OCI-LY7 (cell line): ENCODE measurements around the gene RNF130. TPM values are rescaled to one million over a fixed set of nuclear protein-coding genes. Genes with fewer than 3 reads are reported as not detected.

Experiments used
- BruUV-seq: library from RNA; stranded (reverse); fragments of 400-500 nt; replicated peaks from 2 replicates; lab custom pipeline; 2021; lab: Mats Ljungman, UMichigan
- CTCF ChIA-PET: fragments of 300-600 bp; sonication (Branson Sonifier 250); formaldehyde crosslinking; loops from one replicate; lab custom pipeline; 2022; ENCODE audit warnings: antibody characterized with exemption; ENCODE audit not compliant: unreplicated experiment; lab: Charles Lee
- POLR2A ChIA-PET: fragments of 300-600 bp; sonication (Branson Sonifier 250); formaldehyde crosslinking; loops from one replicate; lab custom pipeline; 2022; ENCODE audit warnings: antibody characterized with exemption; lab: Charles Lee
- DNase-seq: peaks from one replicate; pipeline ENCODE4 v3.0.0-alpha.2; 2015; ENCODE audit warnings: low spot score
- H2AFZ ChIP-seq: fragments of 200-600 bp; sonication (generic), shearing (Covaris generic); 2 replicates; pipeline ENCODE4 v1.6.1; 2014; ENCODE audit warnings: mild to moderate bottlenecking, antibody characterized with exemption, low read length, moderate library complexity
- H3K27ac ChIP-seq: fragments of 200-600 bp; sonication (generic); 2 replicates; pipeline ENCODE4 v1.5.1; 2014; ENCODE audit warnings: mixed run types, low read depth, mild to moderate bottlenecking, moderate library complexity, low read length, inconsistent platforms; ENCODE audit not compliant: poor library complexity, severe bottlenecking
- H3K36me3 ChIP-seq: fragments of 200-600 bp; sonication (generic); 2 replicates; pipeline ENCODE4 v1.6.1; 2014; ENCODE audit warnings: mild to moderate bottlenecking, antibody characterized with exemption, low read length, moderate library complexity, mixed read lengths; ENCODE audit not compliant: insufficient read depth
- H3K4me1 ChIP-seq: fragments of 200-600 bp; sonication (generic); 2 replicates; pipeline ENCODE4 v1.5.1; 2014; ENCODE audit warnings: mild to moderate bottlenecking, low read length; ENCODE audit not compliant: insufficient read depth, poor library complexity, severe bottlenecking
- H3K4me2 ChIP-seq: fragments of 200-600 bp; sonication (generic); 2 replicates; pipeline ENCODE4 v1.6.1; 2014; ENCODE audit warnings: mild to moderate bottlenecking, low read length
- H3K4me3 ChIP-seq: fragments of 200-600 bp; sonication (generic); 2 replicates; pipeline ENCODE4 v1.5.1; 2014; ENCODE audit warnings: mild to moderate bottlenecking, low read depth, low read length; ENCODE audit not compliant: poor library complexity, severe bottlenecking
- H3K79me2 ChIP-seq: fragments of 200-600 bp; sonication (generic); 2 replicates; pipeline ENCODE4 v1.6.1; 2016; ENCODE audit warnings: low read depth, mild to moderate bottlenecking, low read length, moderate library complexity, mixed read lengths; ENCODE audit not compliant: insufficient read depth
- H3K9me2 ChIP-seq: fragments of 200-600 bp; sonication (generic); 2 replicates; pipeline ENCODE4 v1.6.1; 2016; ENCODE audit warnings: mild to moderate bottlenecking, low read length, mixed read lengths; ENCODE audit not compliant: insufficient read depth
- H3K9me3 ChIP-seq: fragments of 200-600 bp; sonication (generic); 2 replicates; pipeline ENCODE4 v1.6.1; 2014; ENCODE audit warnings: mild to moderate bottlenecking, mixed run types, low read length, mixed read lengths
- H4K20me1 ChIP-seq: fragments of 200-600 bp; sonication (generic); 2 replicates; pipeline ENCODE4 v1.6.1; 2014; ENCODE audit warnings: mild to moderate bottlenecking, antibody characterized with exemption, low read length, moderate library complexity, mixed read lengths; ENCODE audit not compliant: insufficient read depth
- CTCF ChIP-seq: fragments of 200-600 bp; sonication (generic); conservative IDR thresholded peaks from 2 replicates; pipeline ENCODE4 v1.5.1; 2014; ENCODE audit warnings: mild to moderate bottlenecking, antibody characterized with exemption, low read length, moderate library complexity, mixed read lengths
- EZH2phosphoT487 ChIP-seq: fragments of 200-600 bp; sonication (generic); IDR thresholded peaks from 2 replicates; pipeline ENCODE4 v1.6.1; 2018; ENCODE audit warnings: low read depth, borderline replicate concordance, mild to moderate bottlenecking, mixed run types, antibody characterized with exemption, low read length, moderate library complexity, mixed read lengths
- intact Hi-C: fragments of 100-400 bp; cut with micrococcal nuclease; formaldehyde crosslinking; loops from one replicate; pipeline ENCODE4 v1.10.0; 2022; ENCODE audit not compliant: unreplicated experiment
- total RNA-seq, 2 experiments: library from RNA; depleted of rRNA in 1 of 2; stranded (reverse); fragments of >200 nt in 1 of 2; shearing (Covaris generic) in 1 of 2; gene quantifications; 2 replicates each; pipeline ENCODE4 v1.2.3, GENCODE V29; 2014 to 2022

RNF130 gene
- total RNA-seq, 2 experiments from 2014 or later, result 0.16 TPM; not detected in 1

GRCh38 chr5:179920175-179920574 lies 151.4 kb downstream of the RNF130 start:
- no peak overlapping the region for H3K4me3 ChIP-seq
- no peak overlapping the region for H2AFZ ChIP-seq
- no peaks in the 10 kb centered on the region for H4K20me1 ChIP-seq
- intact Hi-C loops, result no loop called here
- TF ChIP-seq CTCF (no peak), EZH2phosphoT487 (no peak)
- POLR2A ChIA-PET, result no interaction called here
- H3K4me2 ChIP-seq, result no peak overlapping the region
- peaks cover 33% of the 10 kb centered on the region for H3K4me1 ChIP-seq
- peaks cover 8% of the 10 kb centered on the region; the same call in 1 of the 2 replicates for H3K9me3 ChIP-seq
- no peak overlapping the region for H3K27ac ChIP-seq
- DNase-seq, result no peak
- CTCF ChIA-PET, result interaction anchor here (0.6 kb wide), 1 partner anchor 156 kb away, joined by 3 read pairs; no protein-coding TSS in a partner anchor
- no TSS peak for BruUV-seq
- H3K9me2 ChIP-seq, result no peaks in the 10 kb centered on the region
- H3K36me3 ChIP-seq, result no peaks in the 10 kb centered on the region
- H3K79me2 ChIP-seq, result no peaks in the 10 kb centered on the region

- no peak for DNase-seq
- intact Hi-C loops, result no loop called here
- no peaks in the 10 kb centered on the region for H3K79me2 ChIP-seq
- no peak overlapping the region for H3K4me3 ChIP-seq
- CTCF ChIA-PET, result interaction anchor here (0.6 kb wide), 1 partner anchor 155 kb away, joined by 3 read pairs; no protein-coding TSS in a partner anchor
- POLR2A ChIA-PET, result no interaction called here
- H3K36me3 ChIP-seq, result no peaks in the 10 kb centered on the region
- H4K20me1 ChIP-seq, result no peaks in the 10 kb centered on the region
- H3K4me1 ChIP-seq, result peaks cover 34% of the 10 kb centered on the region
- H3K27ac ChIP-seq, result no peak overlapping the region
- H2AFZ ChIP-seq, result no peak overlapping the region
- no TSS peak for BruUV-seq
- H3K9me3 ChIP-seq, result peaks cover 8% of the 10 kb centered on the region; the same call in 1 of the 2 replicates
- H3K4me2 ChIP-seq, result no peak overlapping the region
- H3K9me2 ChIP-seq, result no peaks in the 10 kb centered on the region
- no peak for TF ChIP-seq EZH2phosphoT487
- no peak for TF ChIP-seq CTCF
These were observed 152.0 kb downstream of the RNF130 start for GRCh38 chr5:179919487-179920060.

GRCh38 chr5:179918742-179919486 lies 152.6 kb downstream of the RNF130 start:
- no TSS peak for BruUV-seq
- peaks cover 8% of the 10 kb centered on the region; the same call in 1 of the 2 replicates for H3K9me3 ChIP-seq
- no peaks in the 10 kb centered on the region for H3K36me3 ChIP-seq
- no peak overlapping the region for H2AFZ ChIP-seq
- peaks cover 40% of the 10 kb centered on the region for H3K4me1 ChIP-seq
- H3K9me2 ChIP-seq, result no peaks in the 10 kb centered on the region
- no peaks in the 10 kb centered on the region for H4K20me1 ChIP-seq
- H3K4me3 ChIP-seq, result no peak overlapping the region
- TF ChIP-seq CTCF, result no peak
- no peak for TF ChIP-seq EZH2phosphoT487
- ChIA-PET CTCF (no interaction called here), POLR2A (interaction anchor here (0.9 kb wide), 1 partner anchor 11 kb away, joined by 3 read pairs; the partner anchor contains the start of gene TBC1D9B)
- no peak overlapping the region for H3K27ac ChIP-seq
- DNase-seq, result no peak
- no peak overlapping the region for H3K4me2 ChIP-seq
- no peaks in the 10 kb centered on the region for H3K79me2 ChIP-seq
- intact Hi-C loops, result no loop called here
